H9 (cell line): ENCODE results near the gene CROCC. TPM values are rescaled to one million over a fixed set of nuclear protein-coding genes. Genes with fewer than 3 reads are reported as not detected.

Experiments
- DNase-seq: peaks from one replicate; pipeline ENCODE4 v3.0.0-alpha.2; 2017
- H2AFZ ChIP-seq: one replicate; pipeline ENCODE4 v1.6.1; 2013; ENCODE audit warnings: mild to moderate bottlenecking, low read length, control low read depth, moderate library complexity
- H2AK5ac ChIP-seq: 2 replicates; pipeline ENCODE4 v1.6.1; 2013; ENCODE audit warnings: low read length, control low read depth, mixed read lengths; ENCODE audit not compliant: insufficient read length
- H2BK120ac ChIP-seq: one replicate; pipeline ENCODE4 v1.6.1; 2013; ENCODE audit warnings: low read depth, mild to moderate bottlenecking, low read length, control low read depth, inconsistent platforms; ENCODE audit not compliant: poor library complexity, severe bottlenecking
- H2BK12ac ChIP-seq: 2 replicates; pipeline ENCODE4 v1.6.1; 2013; ENCODE audit warnings: low read length, control low read depth, mixed read lengths, low read depth; ENCODE audit not compliant: insufficient read length
- H2BK15ac ChIP-seq: 2 replicates; pipeline ENCODE4 v1.6.1; 2013; ENCODE audit warnings: low read depth, low read length, control low read depth
- H2BK20ac ChIP-seq: one replicate; pipeline ENCODE4 v1.6.1; 2013; ENCODE audit warnings: low read depth, mild to moderate bottlenecking, low read length, control low read depth, inconsistent platforms; ENCODE audit not compliant: poor library complexity, severe bottlenecking
- H2BK5ac ChIP-seq: 2 replicates; pipeline ENCODE4 v1.6.1; 2013; ENCODE audit warnings: low read length, control low read depth, mixed read lengths; ENCODE audit not compliant: insufficient read length
- H3K14ac ChIP-seq: 2 replicates; pipeline ENCODE4 v1.6.1; 2013; ENCODE audit warnings: low read length, control low read depth; ENCODE audit not compliant: insufficient read depth
- H3K18ac ChIP-seq: 2 replicates; pipeline ENCODE4 v1.6.1; 2013; ENCODE audit warnings: low read depth, mild to moderate bottlenecking, mixed read lengths, low read length, control low read depth; ENCODE audit not compliant: insufficient read length
- H3K23ac ChIP-seq: 2 replicates; pipeline ENCODE4 v1.6.1; 2013; ENCODE audit warnings: low read length, control low read depth, mixed read lengths, low read depth; ENCODE audit not compliant: insufficient read length
- H3K23me2 ChIP-seq: 2 replicates; pipeline ENCODE4 v1.6.1; 2013; ENCODE audit warnings: low read depth, mild to moderate bottlenecking, mixed read lengths, low read length, control low read depth; ENCODE audit not compliant: insufficient read length, poor library complexity, severe bottlenecking
- H3K27ac ChIP-seq: 2 replicates; pipeline ENCODE4 v1.5.1; 2013; ENCODE audit warnings: low read length, control low read depth, mixed read lengths, low read depth; ENCODE audit not compliant: insufficient read length
- H3K27me3 ChIP-seq: 2 replicates; pipeline ENCODE4 v1.6.1; 2013; ENCODE audit warnings: low read length, control low read depth, inconsistent platforms; ENCODE audit not compliant: insufficient read depth
- H3K4ac ChIP-seq: 2 replicates; pipeline ENCODE4 v1.6.1; 2013; ENCODE audit warnings: low read depth, mild to moderate bottlenecking, control low read depth, inconsistent platforms, low read length, moderate library complexity
- H3K4me1 ChIP-seq: 2 replicates; pipeline ENCODE4 v1.6.1; 2013; ENCODE audit warnings: low read length, control low read depth, inconsistent platforms; ENCODE audit not compliant: insufficient read depth
- H3K4me2 ChIP-seq: 2 replicates; pipeline ENCODE4 v1.6.1; 2013; ENCODE audit warnings: low read length, control low read depth, mixed read lengths; ENCODE audit not compliant: insufficient read length, insufficient read depth
- H3K56ac ChIP-seq: 2 replicates; pipeline ENCODE4 v1.6.1; 2013; ENCODE audit warnings: low read depth, mild to moderate bottlenecking, mixed read lengths, low read length, control low read depth; ENCODE audit not compliant: insufficient read length
- H3K79me1 ChIP-seq: 2 replicates; pipeline ENCODE4 v1.6.1; 2013; ENCODE audit warnings: low read depth, mild to moderate bottlenecking, moderate library complexity, low read length, control low read depth, inconsistent platforms; ENCODE audit not compliant: insufficient read depth, poor library complexity, severe bottlenecking
- H3K79me2 ChIP-seq: 2 replicates; pipeline ENCODE4 v1.6.1; 2013; ENCODE audit warnings: low read length, control low read depth, inconsistent platforms; ENCODE audit not compliant: insufficient read depth
- H3K9ac ChIP-seq: 2 replicates; pipeline ENCODE4 v1.6.1; 2013; ENCODE audit warnings: low read length, control low read depth, mixed read lengths; ENCODE audit not compliant: insufficient read length; ENCODE audit errors: extremely low read depth
- H3K9me3 ChIP-seq: one replicate; pipeline ENCODE4 v1.6.1; 2013; ENCODE audit warnings: low read depth, low read length, inconsistent platforms; ENCODE audit not compliant: control insufficient read depth
- H3T11ph ChIP-seq: one replicate; pipeline ENCODE4 v1.6.1; 2013; ENCODE audit warnings: mild to moderate bottlenecking, low read length, control low read depth, inconsistent platforms
- H4K20me1 ChIP-seq: one replicate; pipeline ENCODE4 v1.6.1; 2013; ENCODE audit not compliant: control insufficient read depth, insufficient read length, insufficient read depth
- H4K5ac ChIP-seq: 2 replicates; pipeline ENCODE4 v1.6.1; 2013; ENCODE audit warnings: low read depth, mild to moderate bottlenecking, mixed read lengths, low read length, control low read depth; ENCODE audit not compliant: insufficient read length
- H4K8ac ChIP-seq: replicated peaks from 2 replicates; pipeline ENCODE4 v1.6.1; 2013; ENCODE audit warnings: low read length, control low read depth, mixed read lengths, low read depth; ENCODE audit not compliant: insufficient read length
- H4K91ac ChIP-seq: 2 replicates; pipeline ENCODE4 v1.6.1; 2013; ENCODE audit warnings: low read depth, mild to moderate bottlenecking, moderate library complexity, mixed read lengths, low read length, control low read depth; ENCODE audit not compliant: insufficient read length
- H3K27ac Mint-ChIP-seq, 3 experiments: 2 replicates in 2 of 3; 3 replicates in 1 of 3; pipeline ENCODE4 v1.8.0; 2020 to 2021; ENCODE audit warnings: mixed read lengths in 3 of 3, mild to moderate bottlenecking in 1 of 3, moderate library complexity in 1 of 3
- H3K27me3 Mint-ChIP-seq: 2 replicates; pipeline ENCODE4 v1.8.0; 2021; ENCODE audit warnings: low read depth, mild to moderate bottlenecking, moderate library complexity, mixed read lengths
- H3K36me3 Mint-ChIP-seq, 3 experiments: 2 replicates in 2 of 3; 3 replicates in 1 of 3; pipeline ENCODE4 v1.8.0; 2020 to 2021; ENCODE audit warnings: low read depth in 3 of 3, mixed read lengths in 3 of 3; ENCODE audit not compliant: insufficient read depth in 1 of 3
- H3K4me1 Mint-ChIP-seq, 2 experiments: 2 replicates each; pipeline ENCODE4 v1.8.0; 2020; ENCODE audit warnings: mixed read lengths in 2 of 2
- H3K4me3 Mint-ChIP-seq, 2 experiments: 2 replicates in 1 of 2; 3 replicates in 1 of 2; pipeline ENCODE4 v1.8.0; 2020 to 2021; ENCODE audit warnings: mild to moderate bottlenecking in 2 of 2, mixed read lengths in 2 of 2, moderate library complexity in 1 of 2
- H3K9me3 Mint-ChIP-seq, 2 experiments: 2 replicates in 1 of 2; 3 replicates in 1 of 2; pipeline ENCODE4 v1.8.0; 2020; ENCODE audit warnings: mild to moderate bottlenecking in 2 of 2, mixed read lengths in 2 of 2, moderate library complexity in 1 of 2
- CTCF ChIP-seq: fragments of 200-600 bp; sonication (generic); conservative IDR thresholded peaks from 3 replicates; pipeline ENCODE4 v1.8.0; 2021; ENCODE audit warnings: antibody characterized with exemption, mild to moderate bottlenecking
- WGBS: extraction: QIAGEN DNeasy Blood & Tissue Kit; methylation state at CpG from one replicate; pipeline ENCODE4 v1.1.7; 2013; ENCODE audit warnings: missing lambda C conversion rate, low lambda C conversion rate, mixed read lengths; ENCODE audit not compliant: insufficient read length; ENCODE audit errors: extremely low coverage; 5-methylcytosine and 5-hydroxymethylcytosine counted together
- total RNA-seq: library from RNA; stranded (reverse); gene quantifications from 2 replicates; pipeline ENCODE4 v1.2.1, GENCODE V29; 2021

The CROCC gene
- total RNA-seq, 1 experiment from 2014 or later: 40.7 TPM

GRCh38 chr1:16970132-16970910, 48.6 kb downstream of the CROCC start:
- no peaks in the 10 kb centered on the region for H3K4me1 ChIP-seq
- H3K9me3 ChIP-seq: no peaks in the 10 kb centered on the region
- peaks cover 17 to 52% (median 41%) of the 10 kb centered on the region in 3 experiments for H3K36me3 Mint-ChIP-seq
- no peaks in the 10 kb centered on the region for H3K79me1 ChIP-seq
- H2BK20ac ChIP-seq: no peak overlapping the region
- no peak overlapping the region for H2BK120ac ChIP-seq
- H3K14ac ChIP-seq: no peak overlapping the region
- H3K18ac ChIP-seq: no peak overlapping the region
- no peak overlapping the region for H2BK15ac ChIP-seq
- peaks cover 12 to 24% of the 10 kb centered on the region in 2 experiments for H3K4me1 Mint-ChIP-seq
- H3K9ac ChIP-seq: no peak overlapping the region
- H3K27ac ChIP-seq: no peak overlapping the region
- no peak overlapping the region for H3K23ac ChIP-seq
- no peaks in the 10 kb centered on the region for H3K27me3 Mint-ChIP-seq
- no peaks in the 10 kb centered on the region for H3K23me2 ChIP-seq
- no peak overlapping the region for H2BK12ac ChIP-seq
- H4K5ac ChIP-seq: no peak overlapping the region
- no CpG with 5 or more reads among the region's 28 CpGs for WGBS
- no peak overlapping the region for H3K4ac ChIP-seq
- no peaks in the 10 kb centered on the region for H3K79me2 ChIP-seq
- peak overlapping the region in 1 of 3 experiments; percentile 52; a peak in 2 of 7 replicates for H3K27ac Mint-ChIP-seq
- DNase-seq: no peak
- H3K4me2 ChIP-seq: no peak overlapping the region
- H3K27me3 ChIP-seq: no peaks in the 10 kb centered on the region
- TF ChIP-seq CTCF: no peak
- H4K8ac ChIP-seq: no peak overlapping the region
- H4K91ac ChIP-seq: no peak overlapping the region
- H2AK5ac ChIP-seq: no peak overlapping the region
- no peaks in the 10 kb centered on the region for H3K9me3 Mint-ChIP-seq
- no peak overlapping the region for H3K4me3 Mint-ChIP-seq
- H2BK5ac ChIP-seq: no peak overlapping the region
- no peak overlapping the region for H2AFZ ChIP-seq
- H3T11ph ChIP-seq: no peak overlapping the region
- no peaks in the 10 kb centered on the region for H4K20me1 ChIP-seq
- no peak overlapping the region for H3K56ac ChIP-seq
